Neuronal stem cell (in vitro differentiated cells): ENCODE data around the gene MTFP1.

Experiments
- DNase-seq: peaks from one replicate; pipeline ENCODE4 v3.0.0-alpha.2; 2013; ENCODE audit warnings: low spot score
- H2AFZ ChIP-seq: one replicate; pipeline ENCODE4 v1.6.1; 2013; ENCODE audit warnings: mild to moderate bottlenecking, low read length, inconsistent platforms
- H2AK5ac ChIP-seq: 2 replicates; pipeline ENCODE4 v1.6.1; 2013; ENCODE audit warnings: low read depth, mild to moderate bottlenecking, inconsistent platforms, low read length, moderate library complexity, mixed read lengths
- H2BK120ac ChIP-seq: 2 replicates; pipeline ENCODE4 v1.6.1; 2013; ENCODE audit warnings: low read depth, mild to moderate bottlenecking, inconsistent platforms, low read length, moderate library complexity, mixed read lengths
- H2BK12ac ChIP-seq: one replicate; pipeline ENCODE4 v1.6.1; 2013; ENCODE audit warnings: low read length, inconsistent platforms
- H2BK15ac ChIP-seq: 2 replicates; pipeline ENCODE4 v1.6.1; 2013; ENCODE audit warnings: mild to moderate bottlenecking, low read length, inconsistent platforms, mixed read lengths
- H2BK5ac ChIP-seq: one replicate; pipeline ENCODE4 v1.6.1; 2013; ENCODE audit warnings: inconsistent platforms, mild to moderate bottlenecking, low read length, moderate library complexity
- H3K14ac ChIP-seq: one replicate; pipeline ENCODE4 v1.6.1; 2013; ENCODE audit warnings: low read length, inconsistent platforms
- H3K18ac ChIP-seq: 2 replicates; pipeline ENCODE4 v1.6.1; 2013; ENCODE audit warnings: low read length, inconsistent platforms
- H3K23ac ChIP-seq: 2 replicates; pipeline ENCODE4 v1.6.1; 2013; ENCODE audit warnings: low read depth, mild to moderate bottlenecking, mixed read lengths, low read length, inconsistent platforms; ENCODE audit not compliant: poor library complexity
- H3K27ac ChIP-seq: replicated peaks from 3 replicates; pipeline ENCODE4 v1.5.1; 2013; ENCODE audit warnings: low read length, inconsistent platforms
- H3K27me3 ChIP-seq, 3 experiments: 2 replicates each; pipeline ENCODE4 v1.6.1; 2013; ENCODE audit warnings: low read length in 3 of 3, mild to moderate bottlenecking in 2 of 3, inconsistent platforms in 1 of 3, low read depth in 1 of 3, mixed read lengths in 1 of 3, moderate library complexity in 1 of 3; ENCODE audit not compliant: control insufficient read depth in 3 of 3, insufficient read depth in 3 of 3
- H3K36me3 ChIP-seq, 2 donors: replicated peaks in 1 of 2; 2 replicates each; pipeline ENCODE4 v1.6.1; 2013; ENCODE audit warnings: low read length in 2 of 2; ENCODE audit not compliant: control insufficient read depth in 2 of 2, insufficient read depth in 2 of 2
- H3K4ac ChIP-seq: 2 replicates; pipeline ENCODE4 v1.6.1; 2013; ENCODE audit warnings: inconsistent platforms, mild to moderate bottlenecking, low read length, moderate library complexity
- H3K4me1 ChIP-seq, 2 donors: 1 replicate in 1 of 2; 2 replicates in 1 of 2; pipeline ENCODE4 v1.6.1; 2013; ENCODE audit warnings: low read length in 2 of 2, low read depth in 1 of 2; ENCODE audit not compliant: control insufficient read depth in 2 of 2, insufficient read depth in 1 of 2
- H3K4me2 ChIP-seq: one replicate; pipeline ENCODE4 v1.6.1; 2013; ENCODE audit warnings: mild to moderate bottlenecking, low read length, inconsistent platforms; ENCODE audit not compliant: insufficient read depth, poor library complexity, severe bottlenecking
- H3K4me3 ChIP-seq, 2 donors: 2 replicates each; pipeline ENCODE4 v1.5.1; 2013; ENCODE audit warnings: low read length in 2 of 2, mild to moderate bottlenecking in 2 of 2, inconsistent platforms in 1 of 2, moderate library complexity in 1 of 2
- H3K79me1 ChIP-seq: one replicate; pipeline ENCODE4 v1.6.1; 2013; ENCODE audit warnings: low read depth, mild to moderate bottlenecking, inconsistent platforms, low read length, moderate library complexity
- H3K9ac ChIP-seq: one replicate; pipeline ENCODE4 v1.6.1; 2013; ENCODE audit warnings: mild to moderate bottlenecking, low read depth, low read length, inconsistent platforms; ENCODE audit not compliant: poor library complexity
- H3K9me3 ChIP-seq, 2 donors: replicated peaks in 1 of 2; 2 replicates each; pipeline versions ENCODE3 to v1.6.1; 2013; ENCODE audit warnings: low read length in 2 of 2, mild to moderate bottlenecking in 2 of 2, inconsistent platforms in 1 of 2, low read depth in 1 of 2, mixed read lengths in 1 of 2, moderate library complexity in 1 of 2; ENCODE audit not compliant: control insufficient read depth in 2 of 2, insufficient read depth in 1 of 2
- H4K8ac ChIP-seq: one replicate; pipeline ENCODE4 v1.6.1; 2013; ENCODE audit warnings: low read depth, mild to moderate bottlenecking, inconsistent platforms, low read length, moderate library complexity
- H4K91ac ChIP-seq: one replicate; pipeline ENCODE4 v1.6.1; 2013; ENCODE audit warnings: low read length, low read depth, mild to moderate bottlenecking, inconsistent platforms; ENCODE audit not compliant: poor library complexity
- WGBS, 2 donors: extraction: QIAGEN DNeasy Blood & Tissue Kit; methylation state at CpG; one replicate each; pipeline ENCODE4 v1.1.7; 2013; ENCODE audit warnings: missing lambda C conversion rate in 2 of 2, mixed read lengths in 1 of 2; ENCODE audit not compliant: insufficient read length in 2 of 2, insufficient replicate concordance in 1 of 2; ENCODE audit errors: extremely low coverage in 2 of 2; 5-methylcytosine and 5-hydroxymethylcytosine counted together

Gene MTFP1

GRCh38 chr22:30434843-30435242 is 9.3 kb downstream of the MTFP1 start:
- WGBS, 2 donors, result no CpG with 5 or more reads among the region's 1 CpG
- H3K4me1 ChIP-seq, result no peaks in the 10 kb centered on the region
- H2BK12ac ChIP-seq, result no peak overlapping the region
- H3K9me3 ChIP-seq, result peaks cover 0 to 2% of the 10 kb centered on the region in 2 donors
- H2BK15ac ChIP-seq, result no peak overlapping the region
- no peaks in the 10 kb centered on the region for H3K36me3 ChIP-seq
- no peak overlapping the region for H2BK5ac ChIP-seq
- H4K91ac ChIP-seq, result no peak overlapping the region
- peak overlapping the region; percentile 82 for H2AFZ ChIP-seq
- H3K18ac ChIP-seq, result peak overlapping the region; percentile 33
- no peaks in the 10 kb centered on the region for H3K79me1 ChIP-seq
- no peak overlapping the region for H3K4me3 ChIP-seq
- H2BK120ac ChIP-seq, result no peak overlapping the region
- H3K4ac ChIP-seq, result no peak overlapping the region
- DNase-seq, result no peak
- H3K4me2 ChIP-seq, result no peak overlapping the region
- H3K23ac ChIP-seq, result no peak overlapping the region
- no peak overlapping the region for H3K27ac ChIP-seq
- no peak overlapping the region for H4K8ac ChIP-seq
- peaks cover 0 to 3% (median 0%) of the 10 kb centered on the region in 3 experiments for H3K27me3 ChIP-seq
- no peak overlapping the region for H3K9ac ChIP-seq
- no peak overlapping the region for H3K14ac ChIP-seq
- no peak overlapping the region for H2AK5ac ChIP-seq

GRCh38 chr22:30435674-30436126 is 10.1 kb downstream of the MTFP1 start:
- Histone ChIP-seq H2BK12ac (no peak overlapping the region), H3K36me3 (no peaks in the 10 kb centered on the region), H3K18ac (peak overlapping the region; percentile 11), H4K91ac (no peak overlapping the region), H3K4me2 (no peak overlapping the region), H3K4me1 (no peaks in the 10 kb centered on the region), H3K9ac (no peak overlapping the region), H2AK5ac (peak overlapping the region; percentile 78), H3K27me3 (peaks cover 0 to 3% (median 0%) of the 10 kb centered on the region in 3 experiments), H3K23ac (no peak overlapping the region), H3K4me3 (no peak overlapping the region), H2BK5ac (no peak overlapping the region), H2BK15ac (no peak overlapping the region), H3K79me1 (no peaks in the 10 kb centered on the region), H2BK120ac (no peak overlapping the region), H3K27ac (no peak overlapping the region), H3K9me3 (peaks cover 0 to 2% of the 10 kb centered on the region in 2 donors), H4K8ac (no peak overlapping the region), H2AFZ (peak overlapping the region; percentile 82), H3K4ac (peak overlapping the region; percentile 4), H3K14ac (peak overlapping the region; percentile 40)
- WGBS, 2 donors, result no CpG with 5 or more reads among the region's 6 CpGs
- no peak for DNase-seq

- H3K9me3 ChIP-seq, result peaks cover 0 to 2% of the 10 kb centered on the region in 2 donors
- H3K23ac ChIP-seq, result no peak overlapping the region
- no peak overlapping the region for H4K91ac ChIP-seq
- no peak overlapping the region for H2BK5ac ChIP-seq
- H3K4me1 ChIP-seq, result no peaks in the 10 kb centered on the region
- H2BK120ac ChIP-seq, result no peak overlapping the region
- WGBS, 2 donors, result no CpG with 5 or more reads among the region's 2 CpGs
- H3K4me2 ChIP-seq, result no peak overlapping the region
- H3K18ac ChIP-seq, result no peak overlapping the region
- H3K9ac ChIP-seq, result no peak overlapping the region
- H3K4me3 ChIP-seq, result no peak overlapping the region
- peak overlapping the region; percentile 82 for H2AFZ ChIP-seq
- no peaks in the 10 kb centered on the region for H3K79me1 ChIP-seq
- H2BK12ac ChIP-seq, result no peak overlapping the region
- no peak for DNase-seq
- peaks cover 0 to 6% (median 0%) of the 10 kb centered on the region in 3 experiments for H3K27me3 ChIP-seq
- H4K8ac ChIP-seq, result no peak overlapping the region
- H3K36me3 ChIP-seq, result no peaks in the 10 kb centered on the region
- no peak overlapping the region for H3K14ac ChIP-seq
- H2AK5ac ChIP-seq, result no peak overlapping the region
- H3K4ac ChIP-seq, result no peak overlapping the region
- no peak overlapping the region for H3K27ac ChIP-seq
- no peak overlapping the region for H2BK15ac ChIP-seq
Observed at GRCh38 chr22:30436196-30436595, 10.6 kb downstream of the MTFP1 start.

- H2BK12ac ChIP-seq, result no peak overlapping the region
Observed at GRCh38 chr22:30438559-30438958, 13.0 kb downstream of the MTFP1 start.

More at GRCh38 chr22:30438559-30438958, 13.0 kb downstream of the MTFP1 start:
- Histone ChIP-seq H2BK15ac (no peak overlapping the region), H3K23ac (no peak overlapping the region), H3K4me2 (no peak overlapping the region), H3K27ac (no peak overlapping the region), H3K4me3 (no peak overlapping the region), H2AFZ (no peak overlapping the region), H3K14ac (no peak overlapping the region), H2BK5ac (no peak overlapping the region), H3K4me1 (no peaks in the 10 kb centered on the region), H4K91ac (no peak overlapping the region), H4K8ac (no peak overlapping the region), H3K36me3 (no peaks in the 10 kb centered on the region), H3K9ac (no peak overlapping the region), H2BK120ac (no peak overlapping the region), H3K18ac (no peak overlapping the region), H2AK5ac (no peak overlapping the region), H3K4ac (no peak overlapping the region), H3K79me1 (no peaks in the 10 kb centered on the region), H3K9me3 (peaks cover 0 to 2% of the 10 kb centered on the region in 2 donors), H3K27me3 (peaks cover 0 to 8% (median 0%) of the 10 kb centered on the region in 3 experiments)
- DNase-seq, result no peak
- WGBS, 2 donors, result no CpG with 5 or more reads among the region's 3 CpGs
